Measurements from ENCODE around the gene CCP110. TPM values are rescaled to one million over a fixed set of nuclear protein-coding genes. Genes with fewer than 3 reads are reported as not detected.
A peak's percentile ranks its signal among the peaks of the same experiment; 100 is the strongest.

Gene CCP110
- total and polyA plus RNA-seq, 2 of the 13 experiments (the other 11 are each of a cell fraction or from before 2014, with no cell fraction given) = 10.0 to 11.1 TPM

GRCh38 chr16:19523559-19524355, at the start of gene CCP110 (continued):
- TF ChIP-seq RERE (CRISPR knock-in tag; IDR thresholded peaks at IDR 0.05; ENCODE audit: low read depth) (no peak), THAP11 (CRISPR knock-in tag; IDR thresholded peaks at IDR 0.05) (peak; percentile 98), ZNF382 (CRISPR knock-in tag; IDR thresholded peaks at IDR 0.05; ENCODE audit: borderline replicate concordance) (no peak), NFAT5 (CRISPR knock-in tag; IDR thresholded peaks at IDR 0.05) (no peak), CCDC6 (CRISPR knock-in tag; IDR thresholded peaks at IDR 0.05) (no peak), RFX5 (IDR thresholded peaks at IDR 0.05; ENCODE audit: low read depth, low read length) (peak; percentile 73), PRDM10 (CRISPR knock-in tag; IDR thresholded peaks at IDR 0.05; ENCODE audit: low read depth) (peak; percentile 81), ZNF776 (CRISPR knock-in tag; IDR thresholded peaks at IDR 0.05) (no peak), ZNF597 (CRISPR knock-in tag; IDR thresholded peaks at IDR 0.05) (no peak), ZNF567 (CRISPR knock-in tag; IDR thresholded peaks at IDR 0.05; ENCODE audit: borderline replicate concordance) (no peak), ZNF572 (CRISPR knock-in tag; IDR thresholded peaks at IDR 0.05) (no peak), REL (CRISPR knock-in tag; conservative IDR thresholded peaks at IDR 0.05) (peak; percentile 90)
